ENCODE data around the gene FOCAD. TPM values are rescaled to one million over a fixed set of nuclear protein-coding genes. Genes with fewer than 3 reads are reported as not detected.

FOCAD gene
- total and polyA plus RNA-seq, 2 experiments from 2014 or later, result 20.8 to 67.4 TPM

- Histone ChIP-seq H4K20me1 (ENCODE audit: insufficient read depth) (no peaks in the 10 kb centered on the region), H3F3A (ENCODE audit: insufficient read depth) (no peaks in the 10 kb centered on the region), H3K79me2 (ENCODE audit: insufficient read depth) (no peaks in the 10 kb centered on the region), H2AFZ (no peak overlapping the region), H3K36me3 (ENCODE audit: low read depth) (0 out of 2 replicates have a peak, but pooled peaks cover 7% of the 10 kb centered on the region), H3K4me3 (no peak overlapping the region), H3K4me2 (ENCODE audit: unreplicated experiment) (no peak overlapping the region), H3K9ac (no peak overlapping the region), H3K4me1 (ENCODE audit: insufficient read depth) (no peaks in the 10 kb centered on the region), H3K27me3 (replicated peaks; ENCODE audit: insufficient read depth) (no peaks in the 10 kb centered on the region), H3K27ac (no peak overlapping the region), H3K9me3 (ENCODE audit: low read depth) (no peaks in the 10 kb centered on the region), H3K9me2 (ENCODE audit: insufficient read depth) (no peaks in the 10 kb centered on the region)
- 95 to 100% methylated on average over 2 of the region's 2 CpGs for WGBS, 2 experiments (ENCODE audit: low coverage in 1 of 2, low lambda C conversion rate in 2 of 2, missing lambda C conversion rate in 2 of 2)
- no peak for TF ChIP-seq EZH2 (IDR thresholded peaks at IDR 0.05; ENCODE audit: insufficient read depth, poor library complexity, severe bottlenecking)
- no peak for TF ChIP-seq EZH2phosphoT487 (IDR thresholded peaks at IDR 0.05; ENCODE audit: insufficient read depth, low read depth)
- in situ Hi-C loops (cut with MboI), result no loop called here
- DNase-seq, result no peak
Measured at GRCh38 chr9:20997503-20998076, 313.5 kb downstream of the FOCAD start.

- 0 out of 2 replicates have a peak, but pooled peaks cover 4% of the 10 kb centered on the region for H3K36me3 ChIP-seq (ENCODE audit: low read depth)
- no peaks in the 10 kb centered on the region for H4K20me1 ChIP-seq (ENCODE audit: insufficient read depth)
- no peaks in the 10 kb centered on the region for H3K79me2 ChIP-seq (ENCODE audit: insufficient read depth)
- no peak overlapping the region for H3K4me2 ChIP-seq (ENCODE audit: unreplicated experiment)
- no peak for DNase-seq
- H3K27ac ChIP-seq, result no peak overlapping the region
- no peaks in the 10 kb centered on the region for H3K9me3 ChIP-seq (ENCODE audit: low read depth)
- in situ Hi-C loops (cut with MboI), result no loop called here
- WGBS, 2 experiments (ENCODE audit: low coverage in 1 of 2, low lambda C conversion rate in 2 of 2, missing lambda C conversion rate in 2 of 2), result 41 to 42% methylated on average over 1 of the region's 1 CpG
- no peaks in the 10 kb centered on the region for H3K4me1 ChIP-seq (ENCODE audit: insufficient read depth)
- TF ChIP-seq EZH2 (IDR thresholded peaks at IDR 0.05; ENCODE audit: insufficient read depth, poor library complexity, severe bottlenecking) (no peak), EZH2phosphoT487 (IDR thresholded peaks at IDR 0.05; ENCODE audit: insufficient read depth, low read depth) (no peak)
- no peak overlapping the region for H3K4me3 ChIP-seq
- H3K9ac ChIP-seq, result no peak overlapping the region
- H3K9me2 ChIP-seq (ENCODE audit: insufficient read depth), result no peaks in the 10 kb centered on the region
- H2AFZ ChIP-seq, result no peak overlapping the region
- no peaks in the 10 kb centered on the region for H3K27me3 ChIP-seq (replicated peaks; ENCODE audit: insufficient read depth)
- H3F3A ChIP-seq (ENCODE audit: insufficient read depth), result no peaks in the 10 kb centered on the region
Measured at GRCh38 chr9:21001581-21001980, 317.5 kb downstream of the FOCAD start.

GRCh38 chr9:21002040-21002439 lies 318.0 kb downstream of the FOCAD start:
- WGBS, 2 experiments (ENCODE audit: low coverage in 1 of 2, low lambda C conversion rate in 2 of 2, missing lambda C conversion rate in 2 of 2), result 98 to 99% methylated on average over 2 of the region's 2 CpGs
- Histone ChIP-seq H3F3A (ENCODE audit: insufficient read depth) (no peaks in the 10 kb centered on the region), H3K4me3 (no peak overlapping the region), H3K4me2 (ENCODE audit: unreplicated experiment) (no peak overlapping the region), H3K36me3 (ENCODE audit: low read depth) (peaks cover 8% of the 10 kb centered on the region; the same call in 1 of the 2 replicates), H3K4me1 (ENCODE audit: insufficient read depth) (no peaks in the 10 kb centered on the region), H3K9me3 (ENCODE audit: low read depth) (no peaks in the 10 kb centered on the region), H3K27me3 (replicated peaks; ENCODE audit: insufficient read depth) (no peaks in the 10 kb centered on the region), H3K9me2 (ENCODE audit: insufficient read depth) (no peaks in the 10 kb centered on the region), H4K20me1 (ENCODE audit: insufficient read depth) (no peaks in the 10 kb centered on the region), H2AFZ (no peak overlapping the region), H3K27ac (no peak overlapping the region), H3K9ac (no peak overlapping the region), H3K79me2 (ENCODE audit: insufficient read depth) (no peaks in the 10 kb centered on the region)
- in situ Hi-C loops (cut with MboI), result no loop called here
- DNase-seq, result no peak
- TF ChIP-seq EZH2 (IDR thresholded peaks at IDR 0.05; ENCODE audit: insufficient read depth, poor library complexity, severe bottlenecking), result no peak
- no peak for TF ChIP-seq EZH2phosphoT487 (IDR thresholded peaks at IDR 0.05; ENCODE audit: insufficient read depth, low read depth)

GRCh38 chr9:21015129-21015815 lies 331.2 kb downstream of the FOCAD start:
- no peak for DNase-seq
- in situ Hi-C loops (cut with MboI), result no loop called here
- 74 to 78% methylated on average over 5 of the region's 5 CpGs for WGBS, 2 experiments (ENCODE audit: low coverage in 1 of 2, low lambda C conversion rate in 2 of 2, missing lambda C conversion rate in 2 of 2)

More at GRCh38 chr9:21015129-21015815, 331.2 kb downstream of the FOCAD start:
- Histone ChIP-seq H3K27ac (no peak overlapping the region), H4K20me1 (ENCODE audit: insufficient read depth) (no peaks in the 10 kb centered on the region), H2AFZ (no peak overlapping the region), H3K9ac (no peak overlapping the region), H3K36me3 (ENCODE audit: low read depth) (no peaks in the 10 kb centered on the region), H3K4me3 (no peak overlapping the region), H3F3A (ENCODE audit: insufficient read depth) (no peaks in the 10 kb centered on the region), H3K4me2 (ENCODE audit: unreplicated experiment) (no peak overlapping the region), H3K9me3 (ENCODE audit: low read depth) (no peaks in the 10 kb centered on the region), H3K79me2 (ENCODE audit: insufficient read depth) (no peaks in the 10 kb centered on the region), H3K27me3 (replicated peaks; ENCODE audit: insufficient read depth) (no peaks in the 10 kb centered on the region), H3K4me1 (ENCODE audit: insufficient read depth) (peaks cover 14% of the 10 kb centered on the region), H3K9me2 (ENCODE audit: insufficient read depth) (0 out of 2 replicates have a peak, but pooled peaks cover 5% of the 10 kb centered on the region)
- no peak for TF ChIP-seq EZH2 (IDR thresholded peaks at IDR 0.05; ENCODE audit: insufficient read depth, poor library complexity, severe bottlenecking)
- TF ChIP-seq EZH2phosphoT487 (IDR thresholded peaks at IDR 0.05; ENCODE audit: insufficient read depth, low read depth), result no peak

Data from GM23248 (cell line).